Measurements from ENCODE around the gene HHAT.

Gene HHAT

GRCh38 chr1:210361665-210362064, 33.0 kb downstream of the HHAT start:
- no peak for DNase-seq

GRCh38 chr1:210362526-210362925, 33.8 kb downstream of the HHAT start:
- DNase-seq: no peak

DNA sequence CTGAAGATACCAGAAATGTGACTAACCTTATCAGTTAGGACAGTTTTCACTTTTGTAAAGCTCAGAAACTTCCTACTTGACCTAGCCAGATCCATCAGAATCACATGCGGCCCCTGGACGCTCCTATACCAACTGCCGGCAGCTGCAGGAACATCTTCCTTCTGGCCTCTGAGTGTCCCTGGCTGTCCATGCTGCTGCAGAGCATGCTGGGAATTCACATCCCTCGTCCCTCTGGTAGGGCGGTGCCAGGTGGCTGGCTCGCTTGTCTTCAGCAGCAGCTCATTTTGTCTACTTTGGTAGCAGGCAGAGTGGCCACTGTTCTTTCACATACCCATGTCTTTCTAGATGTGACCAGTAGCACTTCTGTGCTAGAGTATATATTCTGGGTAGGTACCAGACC, 34.4 kb downstream of the HHAT start:
- DNase-seq: no peak

- DNase-seq: no peak
These were observed 35.8 kb downstream of the HHAT start for GRCh38 chr1:210364479-210364878.

DNA sequence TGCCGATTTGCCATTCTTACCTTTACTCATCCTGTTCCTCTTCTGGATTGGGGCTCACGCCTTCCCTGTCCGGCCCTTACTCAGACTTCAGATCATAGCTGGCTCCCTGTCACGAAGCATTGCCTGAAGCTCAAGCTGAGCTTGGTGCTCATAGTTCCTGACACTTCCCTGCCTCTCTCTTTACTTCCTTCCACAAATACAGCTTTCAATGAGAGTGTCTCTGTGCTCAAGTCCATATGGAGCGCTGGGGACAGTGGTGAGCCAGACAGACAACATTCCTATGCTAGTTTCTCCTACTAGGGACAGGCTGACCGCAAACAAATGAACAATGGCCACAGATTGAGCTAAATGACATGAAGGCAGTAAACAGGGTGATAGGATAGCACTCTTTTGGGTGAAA, 38.1 kb downstream of the HHAT start:
- no peak for DNase-seq

GRCh38 chr1:210367566-210367965, 38.9 kb downstream of the HHAT start:
- DNase-seq: no peak

DNA sequence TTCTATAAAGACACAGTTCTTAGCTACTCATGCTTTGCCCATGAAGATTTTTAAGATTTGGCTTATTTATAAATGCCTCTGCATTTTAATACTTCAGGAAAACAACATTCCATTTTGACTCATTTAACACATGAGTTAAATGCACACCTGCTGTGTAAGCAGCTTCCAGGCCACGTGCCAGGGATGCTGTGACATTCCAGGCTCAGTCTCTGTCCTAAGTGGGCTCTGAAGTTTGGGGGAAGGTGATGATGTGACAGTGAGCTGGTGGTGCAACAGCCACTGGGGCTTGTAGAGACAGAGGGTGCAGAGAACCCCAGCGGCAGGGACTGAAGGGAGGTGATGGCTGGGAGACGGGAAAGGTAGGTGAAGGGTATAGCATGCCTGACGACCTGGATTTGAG, 40.7 kb downstream of the HHAT start:
- DNase-seq: no peak

DNA sequence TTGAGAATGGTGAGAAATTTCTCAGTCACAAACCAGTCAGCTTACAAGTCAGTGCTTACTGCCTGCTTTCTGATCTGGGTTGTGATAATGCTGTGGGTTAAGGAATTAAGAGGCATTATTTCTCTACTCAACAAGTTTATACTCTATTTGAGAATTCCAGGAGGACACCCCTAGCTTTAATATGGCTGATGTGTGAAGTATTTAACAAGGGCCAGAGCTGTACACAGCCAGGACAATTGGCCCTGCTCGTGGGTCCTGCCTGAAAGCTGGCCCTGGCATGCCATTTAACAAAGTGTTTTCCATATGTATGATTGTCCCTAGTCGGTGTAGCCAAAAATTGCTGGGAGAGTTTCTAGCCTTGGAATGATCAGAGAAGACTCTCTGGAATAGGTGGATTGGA, 43.2 kb downstream of the HHAT start:
- no peak for DNase-seq

- DNase-seq: no peak
These were observed 43.8 kb downstream of the HHAT start for GRCh38 chr1:210372491-210372890.

DNA sequence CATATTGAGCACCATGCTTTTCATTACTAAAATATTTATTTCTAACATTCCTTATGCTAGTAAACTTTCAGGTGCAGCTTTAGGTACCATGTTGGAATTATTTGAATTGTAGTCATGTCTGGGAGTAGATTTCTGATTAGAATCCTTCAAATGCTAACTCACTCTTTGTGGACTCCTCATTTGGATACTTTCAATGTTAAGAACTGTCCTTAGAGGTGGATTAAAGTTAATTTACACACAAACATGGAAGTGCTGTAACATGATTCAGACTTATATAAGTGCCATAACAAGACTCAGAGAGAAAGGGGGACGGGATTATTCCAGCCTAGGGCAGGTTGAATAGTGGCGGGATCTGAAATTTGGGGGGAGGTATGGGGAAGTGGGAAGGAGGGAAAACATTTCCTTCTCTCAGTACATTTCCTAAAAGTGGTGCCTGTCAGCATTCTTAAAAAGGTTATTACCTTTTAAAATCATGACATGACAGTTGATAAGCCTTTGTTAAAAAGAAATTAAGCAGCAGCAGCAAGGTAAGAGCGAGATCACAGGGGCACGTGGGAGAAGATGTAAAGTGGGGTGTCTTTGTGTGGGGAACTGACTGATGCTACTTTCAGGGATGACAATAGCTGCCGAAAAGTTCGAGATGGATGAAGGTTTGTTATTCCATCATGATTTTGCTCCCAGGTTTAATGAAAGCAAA, 44.4 kb downstream of the HHAT start:
- DNase-seq: no peak

DNA sequence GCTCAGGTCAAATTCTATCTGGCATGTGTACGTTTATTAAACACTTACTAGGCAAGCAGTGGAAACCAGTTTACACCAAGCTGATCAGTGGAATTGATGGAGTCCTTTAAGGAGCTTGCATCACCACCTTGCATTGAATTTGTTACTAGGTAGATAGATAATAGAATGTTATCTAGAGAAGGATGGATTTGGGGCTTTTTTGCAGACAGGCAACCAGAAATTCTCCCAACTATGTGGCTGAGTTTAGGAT, 44.9 kb downstream of the HHAT start:
- DNase-seq: no peak

GRCh38 chr1:210373878-210374599, 45.3 kb downstream of the HHAT start:
- DNase-seq: peak in 2 of 4 experiments; percentile 13 to 27

GRCh38 chr1:210374600-210374953, 45.9 kb downstream of the HHAT start:
- no peak for DNase-seq

GRCh38 chr1:210376836-210377372, 48.2 kb downstream of the HHAT start:
- no peak for DNase-seq

GRCh38 chr1:210377731-210378333, 49.1 kb downstream of the HHAT start:
- DNase-seq: no peak

- no peak for DNase-seq
These were observed 50.0 kb downstream of the HHAT start for GRCh38 chr1:210378736-210379135.

- DNase-seq: no peak
These were observed 53.2 kb downstream of the HHAT start for GRCh38 chr1:210381934-210382333.

- no peak for DNase-seq
These were observed 55.9 kb downstream of the HHAT start for GRCh38 chr1:210384625-210385024.

GRCh38 chr1:210385228-210385627, 56.5 kb downstream of the HHAT start:
- DNase-seq: no peak

GRCh38 chr1:210394281-210394821, 65.6 kb downstream of the HHAT start:
- no peak for DNase-seq

- DNase-seq: no peak
These were observed 67.8 kb downstream of the HHAT start for GRCh38 chr1:210396541-210396940.

DNA sequence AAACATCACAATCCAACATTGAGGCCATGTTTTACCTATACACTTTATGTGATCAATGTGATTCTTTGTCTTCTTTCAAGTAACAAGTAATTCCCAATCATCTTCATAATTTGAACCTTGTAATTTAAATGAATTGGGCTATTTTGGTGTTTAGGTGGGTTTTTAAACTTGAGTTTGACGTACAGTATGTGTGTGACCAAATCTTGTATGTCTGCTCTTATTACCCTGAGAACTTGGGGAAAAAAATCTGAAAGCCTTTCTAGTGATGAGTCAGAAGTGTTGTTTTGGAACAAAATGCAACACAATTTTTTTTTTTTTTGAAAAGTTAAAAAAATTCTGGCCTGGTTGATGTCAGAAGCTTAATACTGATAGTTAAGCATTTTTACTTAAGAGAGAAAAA, 68.5 kb downstream of the HHAT start:
- DNase-seq: no peak

- no peak for DNase-seq
These were observed 69.0 kb downstream of the HHAT start for GRCh38 chr1:210397681-210398080.

- DNase-seq: no peak
These were observed 69.8 kb downstream of the HHAT start for GRCh38 chr1:210398466-210398865.
